Neural cell (in vitro differentiated cells): ENCODE results near the gene SLIT3. TPM values are rescaled to one million over a fixed set of nuclear protein-coding genes. Genes with fewer than 3 reads are reported as not detected.
A peak's percentile ranks its signal among the peaks of the same experiment; 100 is the strongest.

Experiments used
- H2AFZ ChIP-seq: fragments of 200-600, 300-800 bp; sonication (generic), shearing (Covaris generic); 2 replicates; pipeline ENCODE4 v1.6.0; 2014; ENCODE audit warnings: low read depth, mild to moderate bottlenecking, antibody characterized with exemption, low read length, moderate library complexity
- H3F3A ChIP-seq: fragments of 200-600 bp; shearing (Covaris generic); 2 replicates; pipeline ENCODE4 v1.6.1; 2016; ENCODE audit warnings: mild to moderate bottlenecking, moderate library complexity, mixed read lengths, antibody characterized with exemption, low read length; ENCODE audit not compliant: insufficient read depth, poor library complexity, severe bottlenecking
- H3K27ac ChIP-seq: fragments of 200-600, 300-800 bp; sonication (generic), shearing (Covaris generic); 2 replicates; pipeline ENCODE4 v1.5.1; 2014; ENCODE audit warnings: mild to moderate bottlenecking, low read length, moderate library complexity
- H3K27me3 ChIP-seq: fragments of 300-800, 200-600 bp; sonication (generic), shearing (Covaris generic); 2 replicates; pipeline ENCODE4 v1.6.0; 2014; ENCODE audit warnings: mild to moderate bottlenecking, low read depth, low read length, moderate library complexity; ENCODE audit not compliant: insufficient read depth
- H3K36me3 ChIP-seq: fragments of 300-800, 200-600 bp; sonication (generic), shearing (Covaris generic); 2 replicates; pipeline ENCODE4 v1.5.1; 2014; ENCODE audit warnings: mild to moderate bottlenecking, antibody characterized with exemption, low read length, moderate library complexity; ENCODE audit not compliant: insufficient read depth
- H3K4me2 ChIP-seq: fragments of 300-800, 200-600 bp; sonication (generic), shearing (Covaris generic); 2 replicates; pipeline ENCODE4 v1.6.0; 2014; ENCODE audit warnings: mild to moderate bottlenecking, low read length
- H3K4me3 ChIP-seq: fragments of 300-800, 200-600 bp; sonication (generic), shearing (Covaris generic); 2 replicates; pipeline ENCODE4 v1.5.1; 2014; ENCODE audit warnings: mild to moderate bottlenecking, low read length, moderate library complexity
- H3K79me2 ChIP-seq: fragments of 200-600 bp; shearing (Covaris generic); replicated peaks from 2 replicates; pipeline ENCODE4 v1.6.0; 2014; ENCODE audit warnings: mild to moderate bottlenecking, low read length, moderate library complexity; ENCODE audit not compliant: insufficient read depth
- H3K9ac ChIP-seq: fragments of 300-800, 200-600 bp; sonication (generic), shearing (Covaris generic); 2 replicates; pipeline ENCODE4 v1.6.1; 2016; ENCODE audit warnings: mild to moderate bottlenecking, low read length, mixed read lengths
- H3K9me2 ChIP-seq: fragments of 200-600 bp; shearing (Covaris generic); 2 replicates; pipeline ENCODE4 v1.6.1; 2016; ENCODE audit warnings: mild to moderate bottlenecking, low read length, mixed read lengths; ENCODE audit not compliant: insufficient read depth
- H3K9me3 ChIP-seq: fragments of 200-600, 300-800 bp; sonication (generic), shearing (Covaris generic); 2 replicates; pipeline ENCODE4 v1.6.1; 2016; ENCODE audit warnings: mild to moderate bottlenecking, mixed run types, low read length, moderate library complexity, mixed read lengths
- H4K20me1 ChIP-seq: fragments of 200-600 bp; shearing (Covaris generic); 2 replicates; pipeline ENCODE4 v1.6.1; 2016; ENCODE audit warnings: mild to moderate bottlenecking, mixed run types; ENCODE audit not compliant: insufficient read depth
- EP300 ChIP-seq: fragments of 450-650 bp; conservative IDR thresholded peaks from 2 replicates; pipeline ENCODE4 v1.6.1; 2014; ENCODE audit warnings: antibody characterized with exemption, mild to moderate bottlenecking, moderate library complexity; ENCODE audit not compliant: poor library complexity, severe bottlenecking
- EZH2 ChIP-seq: fragments of 200-600, 300-800 bp; shearing (Covaris generic), sonication (generic); IDR thresholded peaks from 2 replicates; pipeline ENCODE4 v1.6.1; 2014; ENCODE audit warnings: antibody characterized with exemption, low read length, borderline replicate concordance, mild to moderate bottlenecking; ENCODE audit not compliant: insufficient read depth, poor library complexity, severe bottlenecking
- MXI1 ChIP-seq: fragments of 450-650 bp; conservative IDR thresholded peaks from 2 replicates; pipeline ENCODE4 v1.6.1; 2014; ENCODE audit warnings: antibody characterized with exemption, mild to moderate bottlenecking; ENCODE audit not compliant: poor library complexity, severe bottlenecking
- POLR2AphosphoS5 ChIP-seq: IDR thresholded peaks from 2 replicates; pipeline ENCODE4 v1.6.1; 2012
- RAD21 ChIP-seq: fragments of 450-650 bp; conservative IDR thresholded peaks from 2 replicates; pipeline ENCODE4 v1.6.1; 2014; ENCODE audit warnings: antibody characterized with exemption, mild to moderate bottlenecking, moderate library complexity
- SMC3 ChIP-seq: fragments of 450-650 bp; conservative IDR thresholded peaks from 2 replicates; pipeline ENCODE4 v1.6.1; 2014; ENCODE audit warnings: antibody characterized with exemption, mild to moderate bottlenecking, moderate library complexity; ENCODE audit not compliant: poor library complexity
- TAF1 ChIP-seq: IDR thresholded peaks from 2 replicates; pipeline ENCODE4 v1.6.1; 2012; ENCODE audit warnings: low read depth
- polyA plus RNA-seq: library from polyadenylated mRNA; depleted of rRNA; stranded (reverse); fragments of >200 nt; gene quantifications from 2 replicates; pipeline ENCODE4 v1.2.3, GENCODE V29; 2014
- TF ChIP-seq, protein P1 (sequence below): IDR thresholded peaks from 2 replicates; pipeline ENCODE4 v1.6.1; 2012; ENCODE audit warnings: borderline replicate concordance
- TF ChIP-seq, protein P2 (sequence below): fragments of 450-650 bp; IDR thresholded peaks from 2 replicates; pipeline ENCODE4 v1.5.1; 2014; ENCODE audit warnings: antibody characterized with exemption, mild to moderate bottlenecking, moderate library complexity; ENCODE audit not compliant: poor library complexity, severe bottlenecking

The SLIT3 gene
- polyA plus RNA-seq, 1 donor from 2014 or later = 1.2 TPM

DNA sequence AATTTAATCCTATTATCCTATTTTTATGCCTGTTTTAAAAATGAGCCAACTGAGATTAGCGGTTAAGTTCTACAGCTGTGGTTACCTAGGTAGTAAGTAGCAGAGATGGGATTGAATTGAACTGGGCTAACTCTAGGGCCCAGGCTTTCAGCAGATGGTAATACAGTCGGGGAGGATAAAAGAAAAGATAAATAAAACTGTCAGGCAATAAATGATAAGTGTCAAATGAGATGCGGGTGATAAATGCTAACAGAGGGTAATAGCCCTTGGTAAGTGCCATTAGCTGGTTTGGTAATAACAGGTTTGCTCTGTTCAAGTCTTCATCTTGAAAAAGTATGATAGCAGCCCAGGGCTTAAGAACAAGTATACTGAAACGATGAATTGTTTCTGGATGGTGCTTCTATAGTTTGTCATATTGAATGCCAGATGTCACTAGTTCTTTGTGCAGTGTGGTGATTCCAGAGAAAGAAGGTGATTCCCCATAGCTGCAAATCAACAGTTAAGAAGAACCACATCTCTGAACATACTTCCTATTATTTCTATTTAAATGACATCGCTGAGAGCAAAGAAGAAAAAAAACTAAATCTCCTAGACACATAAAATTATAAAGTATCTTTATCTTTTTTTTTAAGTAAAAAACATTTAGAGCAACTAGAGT, 360.9 kb downstream of the SLIT3 start:
- Histone ChIP-seq H3K9me2 (no peaks in the 10 kb centered on the region), H3K4me2 (no peak overlapping the region), H2AFZ (no peak overlapping the region), H3K9ac (no peak overlapping the region), H3K9me3 (no peaks in the 10 kb centered on the region), H4K20me1 (no peaks in the 10 kb centered on the region), H3K79me2 (no peaks in the 10 kb centered on the region), H3K36me3 (no peaks in the 10 kb centered on the region), H3K27me3 (peaks cover 36% of the 10 kb centered on the region), H3K27ac (no peak overlapping the region), H3F3A (peaks cover 2% of the 10 kb centered on the region), H3K4me3 (no peak overlapping the region)
- TF ChIP-seq EP300 (peak; percentile 92), SMC3 (no peak), RAD21 (peak; percentile 15), MXI1 (no peak), POLR2AphosphoS5 (peak; percentile 85), EZH2 (no peak), TAF1 (no peak)
- TF ChIP-seq, protein P1, sequence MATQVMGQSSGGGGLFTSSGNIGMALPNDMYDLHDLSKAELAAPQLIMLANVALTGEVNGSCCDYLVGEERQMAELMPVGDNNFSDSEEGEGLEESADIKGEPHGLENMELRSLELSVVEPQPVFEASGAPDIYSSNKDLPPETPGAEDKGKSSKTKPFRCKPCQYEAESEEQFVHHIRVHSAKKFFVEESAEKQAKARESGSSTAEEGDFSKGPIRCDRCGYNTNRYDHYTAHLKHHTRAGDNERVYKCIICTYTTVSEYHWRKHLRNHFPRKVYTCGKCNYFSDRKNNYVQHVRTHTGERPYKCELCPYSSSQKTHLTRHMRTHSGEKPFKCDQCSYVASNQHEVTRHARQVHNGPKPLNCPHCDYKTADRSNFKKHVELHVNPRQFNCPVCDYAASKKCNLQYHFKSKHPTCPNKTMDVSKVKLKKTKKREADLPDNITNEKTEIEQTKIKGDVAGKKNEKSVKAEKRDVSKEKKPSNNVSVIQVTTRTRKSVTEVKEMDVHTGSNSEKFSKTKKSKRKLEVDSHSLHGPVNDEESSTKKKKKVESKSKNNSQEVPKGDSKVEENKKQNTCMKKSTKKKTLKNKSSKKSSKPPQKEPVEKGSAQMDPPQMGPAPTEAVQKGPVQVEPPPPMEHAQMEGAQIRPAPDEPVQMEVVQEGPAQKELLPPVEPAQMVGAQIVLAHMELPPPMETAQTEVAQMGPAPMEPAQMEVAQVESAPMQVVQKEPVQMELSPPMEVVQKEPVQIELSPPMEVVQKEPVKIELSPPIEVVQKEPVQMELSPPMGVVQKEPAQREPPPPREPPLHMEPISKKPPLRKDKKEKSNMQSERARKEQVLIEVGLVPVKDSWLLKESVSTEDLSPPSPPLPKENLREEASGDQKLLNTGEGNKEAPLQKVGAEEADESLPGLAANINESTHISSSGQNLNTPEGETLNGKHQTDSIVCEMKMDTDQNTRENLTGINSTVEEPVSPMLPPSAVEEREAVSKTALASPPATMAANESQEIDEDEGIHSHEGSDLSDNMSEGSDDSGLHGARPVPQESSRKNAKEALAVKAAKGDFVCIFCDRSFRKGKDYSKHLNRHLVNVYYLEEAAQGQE = no peak
- TF ChIP-seq, protein P2, sequence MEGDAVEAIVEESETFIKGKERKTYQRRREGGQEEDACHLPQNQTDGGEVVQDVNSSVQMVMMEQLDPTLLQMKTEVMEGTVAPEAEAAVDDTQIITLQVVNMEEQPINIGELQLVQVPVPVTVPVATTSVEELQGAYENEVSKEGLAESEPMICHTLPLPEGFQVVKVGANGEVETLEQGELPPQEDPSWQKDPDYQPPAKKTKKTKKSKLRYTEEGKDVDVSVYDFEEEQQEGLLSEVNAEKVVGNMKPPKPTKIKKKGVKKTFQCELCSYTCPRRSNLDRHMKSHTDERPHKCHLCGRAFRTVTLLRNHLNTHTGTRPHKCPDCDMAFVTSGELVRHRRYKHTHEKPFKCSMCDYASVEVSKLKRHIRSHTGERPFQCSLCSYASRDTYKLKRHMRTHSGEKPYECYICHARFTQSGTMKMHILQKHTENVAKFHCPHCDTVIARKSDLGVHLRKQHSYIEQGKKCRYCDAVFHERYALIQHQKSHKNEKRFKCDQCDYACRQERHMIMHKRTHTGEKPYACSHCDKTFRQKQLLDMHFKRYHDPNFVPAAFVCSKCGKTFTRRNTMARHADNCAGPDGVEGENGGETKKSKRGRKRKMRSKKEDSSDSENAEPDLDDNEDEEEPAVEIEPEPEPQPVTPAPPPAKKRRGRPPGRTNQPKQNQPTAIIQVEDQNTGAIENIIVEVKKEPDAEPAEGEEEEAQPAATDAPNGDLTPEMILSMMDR = peak; percentile 11

DNA sequence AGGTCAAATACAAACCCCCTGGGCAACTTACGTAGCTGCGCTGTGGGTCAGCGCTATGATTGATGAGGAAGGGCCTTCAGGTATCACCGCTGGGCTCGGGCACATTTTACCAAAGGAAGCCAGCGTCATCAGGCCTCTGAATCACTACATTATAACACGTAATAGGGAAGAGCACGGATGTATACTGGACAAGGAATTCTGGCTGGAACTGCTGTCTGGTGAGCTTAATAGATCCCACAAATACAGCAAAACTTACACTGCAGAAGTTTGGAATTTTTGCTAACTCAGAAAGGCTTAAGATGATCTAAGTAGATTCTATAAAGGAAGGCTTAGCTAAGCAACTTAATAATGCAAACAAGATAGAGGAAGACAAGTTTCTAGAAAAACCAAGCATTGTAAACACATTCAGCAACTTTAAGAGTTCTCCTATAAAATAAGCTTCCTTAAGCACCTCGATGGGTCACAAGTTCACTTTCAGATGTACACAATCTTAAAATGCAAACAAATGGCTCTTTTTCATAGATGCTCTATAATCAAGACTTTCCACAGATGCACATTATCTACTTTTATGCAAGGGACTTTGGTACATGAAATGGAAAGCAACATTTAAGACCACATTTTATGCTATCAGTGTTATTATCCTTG, 361.7 kb downstream of the SLIT3 start:
- Histone ChIP-seq H3K27me3 (peaks cover 35% of the 10 kb centered on the region), H3K27ac (no peak overlapping the region), H3K9me3 (no peaks in the 10 kb centered on the region), H3K4me3 (no peak overlapping the region), H3K9me2 (no peaks in the 10 kb centered on the region), H3F3A (peaks cover 2% of the 10 kb centered on the region), H4K20me1 (no peaks in the 10 kb centered on the region), H3K79me2 (no peaks in the 10 kb centered on the region), H2AFZ (no peak overlapping the region), H3K9ac (no peak overlapping the region), H3K36me3 (no peaks in the 10 kb centered on the region), H3K4me2 (no peak overlapping the region)
- TF ChIP-seq TAF1 = no peak
- no peak for TF ChIP-seq SMC3
- TF ChIP-seq, protein P2 = no peak
- TF ChIP-seq RAD21 = no peak
- TF ChIP-seq EP300 = no peak
- TF ChIP-seq MXI1 = no peak
- TF ChIP-seq EZH2 = no peak
- no peak for TF ChIP-seq POLR2AphosphoS5
- TF ChIP-seq, protein P1 = no peak
